ENCODE measurements around the gene HPGDS. TPM values are rescaled to one million over a fixed set of nuclear protein-coding genes. Genes with fewer than 3 reads are reported as not detected.
"Not testable (repeated sequence)": the region's sequence is repeated elsewhere in the genome, so short reads cannot be mapped to it uniquely, and the experiment has no call there.

HPGDS gene
- total RNA-seq, 1 experiment from 2014 or later = not detected

GRCh38 chr4:94329933-94330332 is 12.7 kb downstream of the HPGDS start (continued):
- TF ChIP-seq ZNF281 (CRISPR knock-in tag; IDR thresholded peaks at IDR 0.05) (no peak), NFYB (CRISPR knock-in tag; conservative IDR thresholded peaks at IDR 0.05; ENCODE audit: low read depth) (no peak), ZMAT4 (CRISPR knock-in tag; IDR thresholded peaks at IDR 0.05) (no peak), CDX4 (CRISPR knock-in tag; IDR thresholded peaks at IDR 0.05; ENCODE audit: borderline replicate concordance) (no peak)

- peaks cover 66% of the 10 kb centered on the region for H3K9me3 Mint-ChIP-seq
- H3K27ac Mint-ChIP-seq = no peak overlapping the region
- peaks cover 29% of the 10 kb centered on the region for H3K36me3 Mint-ChIP-seq
- H3K27me3 Mint-ChIP-seq (ENCODE audit: low read depth) = peaks cover 7% of the 10 kb centered on the region
- no peaks in the 10 kb centered on the region for H3K4me1 Mint-ChIP-seq
- TF ChIP-seq ERG (CRISPR knock-in tag; IDR thresholded peaks at IDR 0.05) (no peak), ZNF317 (CRISPR knock-in tag; IDR thresholded peaks at IDR 0.05; ENCODE audit: borderline replicate concordance, low read depth) (peak; percentile 85)
- no peak for DNase-seq (ENCODE audit: low spot score)
- ChIA-PET POLR2A (no interaction called here), CTCF (no interaction called here)
- no peak overlapping the region for H3K4me3 Mint-ChIP-seq
- ATAC-seq = no peak
Measured at GRCh38 chr4:94325835-94326234, 16.8 kb downstream of the HPGDS start.

GRCh38 chr4:94319927-94320326 is 22.7 kb downstream of the HPGDS start:
- CTCF ChIA-PET; DNase-seq (ENCODE audit: low spot score); H3K4me3 Mint-ChIP-seq; H3K27ac Mint-ChIP-seq; H3K4me1 Mint-ChIP-seq; ATAC-seq; POLR2A ChIA-PET: not testable (repeated sequence)
- Mint-ChIP-seq H3K27me3 (ENCODE audit: low read depth) (peaks cover 10% of the 10 kb centered on the region), H3K36me3 (peaks cover 34% of the 10 kb centered on the region), H3K9me3 (peaks cover 70% of the 10 kb centered on the region)

GRCh38 chr4:94307231-94307871 is 35.3 kb downstream of the HPGDS start:
- no peak for TF ChIP-seq USF2 (CRISPR knock-in tag; IDR thresholded peaks at IDR 0.05)
- no peak for TF ChIP-seq ZNF232 (CRISPR knock-in tag; IDR thresholded peaks at IDR 0.05)
- TF ChIP-seq ATF2 (CRISPR knock-in tag; IDR thresholded peaks at IDR 0.05; ENCODE audit: borderline replicate concordance, low read depth) = no peak
- TF ChIP-seq SMAD4 (CRISPR knock-in tag; IDR thresholded peaks at IDR 0.05) = no peak
- no peak for TF ChIP-seq NFATC4 (CRISPR knock-in tag; IDR thresholded peaks at IDR 0.05)
- TF ChIP-seq NR1H2 (CRISPR knock-in tag; IDR thresholded peaks at IDR 0.05) = no peak
- TF ChIP-seq MAX (CRISPR knock-in tag; IDR thresholded peaks at IDR 0.05) = no peak
- TF ChIP-seq ZNF219 (CRISPR knock-in tag; IDR thresholded peaks at IDR 0.05; ENCODE audit: borderline replicate concordance) = no peak
- TF ChIP-seq JUN (CRISPR knock-in tag; IDR thresholded peaks at IDR 0.05) = no peak
- no peak for TF ChIP-seq ZNF396 (CRISPR knock-in tag; IDR thresholded peaks at IDR 0.05; ENCODE audit: borderline replicate concordance)
- ATAC-seq (no peak), DNase-seq (ENCODE audit: low spot score) (no peak)
- Mint-ChIP-seq H3K9me3 (peaks cover 11% of the 10 kb centered on the region), H3K36me3 (no peaks in the 10 kb centered on the region), H3K27me3 (ENCODE audit: low read depth) (no peaks in the 10 kb centered on the region), H3K4me3 (no peak overlapping the region), H3K4me1 (peaks cover 7% of the 10 kb centered on the region), H3K27ac (no peak overlapping the region)
- ChIA-PET POLR2A (no interaction called here), CTCF (no interaction called here)
